Measurements from ENCODE around the gene ZBED2.
"Not testable (repeated sequence)": the region's sequence is repeated elsewhere in the genome, so short reads cannot be mapped to it uniquely, and the experiment has no call there.

Gene ZBED2, protein sequence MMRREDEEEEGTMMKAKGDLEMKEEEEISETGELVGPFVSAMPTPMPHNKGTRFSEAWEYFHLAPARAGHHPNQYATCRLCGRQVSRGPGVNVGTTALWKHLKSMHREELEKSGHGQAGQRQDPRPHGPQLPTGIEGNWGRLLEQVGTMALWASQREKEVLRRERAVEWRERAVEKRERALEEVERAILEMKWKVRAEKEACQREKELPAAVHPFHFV

DNA sequence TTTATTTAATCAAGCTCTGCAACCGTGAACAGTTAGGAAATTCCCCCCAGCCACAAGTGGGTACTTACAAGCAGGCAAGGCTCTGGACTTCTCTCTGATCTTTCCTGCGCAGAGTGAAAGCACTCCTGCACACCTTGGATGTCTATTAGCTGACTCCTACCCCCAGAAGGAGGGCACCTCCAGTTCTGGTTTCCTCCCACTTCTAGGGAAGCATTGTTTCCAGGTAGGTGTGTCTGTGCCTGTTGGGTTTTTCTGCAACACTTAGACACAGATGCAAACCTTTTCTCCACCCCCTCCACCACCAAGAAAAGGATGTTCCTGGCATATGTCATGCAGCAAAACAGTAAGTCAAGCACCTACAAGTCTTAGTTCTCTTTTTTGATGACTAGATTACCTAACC lies at the start of gene ZBED2:
Gene ZBED2, minus strand, starts transcription at position 115 of the 400 bp plus-strand sequence. CDS start 1,145 bp downstream, outside the sequence.
- no peak for DNase-seq (ENCODE audit: low spot score)

DNA sequence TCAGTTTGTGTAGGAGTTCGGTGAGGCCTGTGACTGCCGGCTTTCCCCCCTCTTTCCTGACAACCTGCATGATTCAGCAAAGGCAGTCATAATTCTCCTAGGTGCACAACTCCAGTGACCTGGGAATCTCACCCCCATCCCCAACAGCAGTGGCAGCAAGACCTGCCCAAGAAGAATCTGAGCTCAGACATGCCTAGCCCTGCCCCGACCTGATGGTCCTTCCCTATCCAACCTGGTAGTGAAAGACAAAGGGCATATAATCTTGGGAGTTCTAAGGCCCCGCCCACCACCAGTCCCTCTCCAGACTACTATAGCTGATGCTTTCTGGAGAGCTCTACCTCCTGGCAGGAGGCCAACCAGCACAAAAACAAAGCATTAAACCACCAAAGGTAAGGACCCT lies 44.2 kb upstream of the ZBED2 start:
- DNase-seq (ENCODE audit: low spot score), result no peak

DNA sequence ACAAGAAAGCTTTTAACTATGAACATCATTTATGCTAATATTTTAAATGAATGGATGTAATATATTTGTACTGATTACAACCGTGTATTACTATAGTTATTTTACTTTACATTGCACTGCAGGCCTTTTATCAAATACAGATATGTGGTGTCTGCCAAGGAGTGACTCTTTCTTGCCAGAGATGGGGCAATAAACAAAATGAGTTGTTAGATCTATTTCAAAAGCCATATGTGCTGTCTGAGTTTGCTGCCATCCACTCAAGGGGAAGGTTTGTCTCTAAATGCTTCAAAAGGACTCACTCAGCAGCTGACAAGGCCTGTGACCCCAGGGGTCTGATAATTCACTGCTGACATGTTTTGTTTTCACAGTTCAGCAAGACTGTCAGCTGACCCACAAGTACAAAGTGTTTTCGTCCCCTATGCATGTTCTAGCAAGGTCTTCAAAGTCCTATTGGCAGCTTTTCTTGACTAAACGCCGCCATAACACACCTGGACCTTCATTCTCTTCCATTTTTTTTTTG lies 41.3 kb upstream of the ZBED2 start:
- DNase-seq (ENCODE audit: low spot score), result no peak

DNA sequence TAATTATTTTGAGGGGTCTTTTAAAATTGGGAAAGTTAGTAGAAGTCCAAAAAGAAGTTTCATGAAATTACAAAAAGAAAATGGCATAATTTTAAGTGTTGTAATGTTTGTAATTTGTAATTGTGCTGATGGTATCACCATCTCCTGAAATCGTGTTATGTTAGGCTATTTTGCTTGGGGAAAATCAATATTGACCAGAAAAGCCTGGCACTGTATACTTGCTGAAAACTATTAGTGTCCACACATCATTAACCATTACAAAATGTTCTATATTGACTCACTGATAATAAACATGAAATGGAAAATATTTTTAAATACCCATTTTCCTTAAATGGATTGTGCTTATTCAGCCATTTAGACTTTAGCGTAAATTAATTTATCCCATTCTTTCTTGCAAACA lies 40.3 kb upstream of the ZBED2 start:
- no peak for DNase-seq (ENCODE audit: low spot score)

DNA sequence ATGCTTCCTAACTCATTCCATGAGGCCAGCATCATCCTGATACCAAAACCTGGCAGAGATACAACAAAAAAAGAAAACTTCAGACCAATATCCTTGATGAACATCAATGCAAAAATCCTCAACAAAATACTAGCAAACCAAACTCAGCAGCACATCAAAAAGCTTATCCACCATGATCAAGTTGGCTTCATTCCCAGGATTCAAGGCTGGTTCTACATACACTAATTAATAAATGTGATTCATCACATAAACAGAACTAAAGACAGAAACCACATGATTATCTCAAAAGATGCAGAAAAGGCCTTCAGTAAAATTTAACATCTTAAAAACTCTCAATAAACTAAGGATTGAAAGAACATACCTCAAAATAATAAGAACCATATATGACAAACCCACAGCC lies 35.5 kb upstream of the ZBED2 start:
- DNase-seq (ENCODE audit: low spot score), result not testable (repeated sequence)

DNA sequence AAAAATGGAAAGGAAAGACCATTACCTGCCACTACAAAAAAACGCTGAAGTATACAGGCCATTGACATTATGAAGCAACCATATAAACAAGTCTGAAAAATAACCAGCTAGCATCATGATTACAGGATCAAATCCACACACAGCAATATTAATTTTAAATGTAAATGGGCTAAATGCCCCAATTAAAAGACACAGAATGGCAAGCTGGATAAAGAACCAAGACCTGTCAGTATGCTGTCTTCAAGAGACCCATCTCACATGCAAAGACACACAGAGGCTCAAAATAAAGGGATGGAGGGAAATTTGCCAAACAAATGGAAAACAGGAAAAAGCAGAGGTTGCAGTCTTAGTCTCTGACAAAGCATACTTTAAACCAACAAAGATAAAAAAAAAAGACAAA lies 33.9 kb upstream of the ZBED2 start:
- not testable (repeated sequence) for DNase-seq (ENCODE audit: low spot score)

DNA sequence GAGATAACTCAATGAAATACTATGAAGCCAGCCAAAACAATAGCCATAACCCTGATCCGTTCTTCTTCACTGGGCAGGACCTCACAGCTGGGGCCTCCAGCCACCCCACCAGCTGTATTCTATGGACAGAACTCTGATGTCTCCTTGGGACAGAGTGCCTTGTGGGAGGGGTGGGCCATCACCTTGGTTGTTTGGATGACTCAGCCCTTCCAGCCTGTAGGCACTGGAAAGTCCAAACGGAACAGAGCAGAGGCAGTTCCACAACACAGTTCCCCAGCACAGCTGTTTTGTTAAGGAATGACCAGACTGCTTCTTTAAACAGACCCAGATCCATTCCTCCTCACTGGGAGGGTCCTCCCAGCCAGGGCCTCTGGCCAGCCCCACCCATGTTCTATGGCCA lies 31.9 kb upstream of the ZBED2 start:
- DNase-seq (ENCODE audit: low spot score), result no peak

DNA sequence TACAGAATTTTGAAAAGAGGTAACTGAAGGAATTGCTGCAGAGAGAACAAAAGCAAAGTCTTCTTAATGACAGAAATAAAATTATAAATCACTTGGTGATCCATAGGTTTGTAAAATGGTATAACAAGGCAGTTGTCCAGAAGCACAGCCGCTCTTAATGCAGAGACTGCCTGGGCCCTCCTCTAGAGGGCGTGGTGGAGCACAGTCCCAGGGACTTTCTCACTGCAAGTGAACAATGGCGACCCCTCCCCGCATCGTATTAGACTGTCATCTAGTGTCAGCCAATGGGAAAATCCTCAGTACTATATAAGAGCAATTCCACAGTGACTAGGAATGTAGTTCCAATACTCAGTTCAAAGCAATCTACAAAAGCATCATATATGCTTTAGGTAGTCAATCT lies 26.4 kb upstream of the ZBED2 start:
- DNase-seq (ENCODE audit: low spot score), result no peak

DNA sequence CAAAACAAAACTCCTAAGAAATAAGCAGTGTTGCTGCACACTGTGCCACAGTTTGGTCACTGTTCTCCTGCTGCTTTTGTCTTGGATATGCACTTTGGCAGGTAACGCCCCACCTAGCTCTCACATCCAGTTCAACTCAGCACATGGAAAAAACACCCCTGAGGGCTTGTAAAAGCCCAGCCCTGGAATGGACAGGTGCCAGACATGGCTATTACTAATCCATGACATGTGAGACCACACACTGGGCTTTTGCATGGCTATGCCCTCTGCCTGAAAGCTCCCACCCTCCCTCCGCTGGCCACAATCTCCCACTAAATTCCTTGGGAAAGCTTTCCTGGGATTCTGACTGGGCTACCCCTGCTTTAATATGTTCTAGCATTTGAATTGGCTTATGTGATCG lies 24.7 kb upstream of the ZBED2 start:
- no peak for DNase-seq (ENCODE audit: low spot score)

DNA sequence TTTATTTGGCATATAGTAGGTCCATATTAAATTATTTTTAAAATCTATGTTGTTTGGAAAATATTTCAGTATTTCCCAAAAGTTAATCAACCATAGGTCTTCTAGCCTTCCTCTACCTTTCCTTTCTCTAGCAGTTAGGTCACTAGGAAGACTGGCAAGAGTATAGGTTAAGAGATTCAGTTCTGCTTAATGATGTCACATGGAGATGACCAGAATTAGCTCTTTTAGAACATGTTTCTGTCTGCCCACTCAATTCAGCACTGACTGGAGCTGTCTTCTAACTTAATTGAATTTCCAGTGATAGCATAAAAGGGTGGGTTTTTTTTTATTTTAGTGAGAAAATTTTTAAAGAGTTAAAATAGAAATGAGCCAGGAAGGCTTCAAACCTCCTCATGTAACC lies 23.8 kb upstream of the ZBED2 start:
- DNase-seq (ENCODE audit: low spot score), result no peak

DNA sequence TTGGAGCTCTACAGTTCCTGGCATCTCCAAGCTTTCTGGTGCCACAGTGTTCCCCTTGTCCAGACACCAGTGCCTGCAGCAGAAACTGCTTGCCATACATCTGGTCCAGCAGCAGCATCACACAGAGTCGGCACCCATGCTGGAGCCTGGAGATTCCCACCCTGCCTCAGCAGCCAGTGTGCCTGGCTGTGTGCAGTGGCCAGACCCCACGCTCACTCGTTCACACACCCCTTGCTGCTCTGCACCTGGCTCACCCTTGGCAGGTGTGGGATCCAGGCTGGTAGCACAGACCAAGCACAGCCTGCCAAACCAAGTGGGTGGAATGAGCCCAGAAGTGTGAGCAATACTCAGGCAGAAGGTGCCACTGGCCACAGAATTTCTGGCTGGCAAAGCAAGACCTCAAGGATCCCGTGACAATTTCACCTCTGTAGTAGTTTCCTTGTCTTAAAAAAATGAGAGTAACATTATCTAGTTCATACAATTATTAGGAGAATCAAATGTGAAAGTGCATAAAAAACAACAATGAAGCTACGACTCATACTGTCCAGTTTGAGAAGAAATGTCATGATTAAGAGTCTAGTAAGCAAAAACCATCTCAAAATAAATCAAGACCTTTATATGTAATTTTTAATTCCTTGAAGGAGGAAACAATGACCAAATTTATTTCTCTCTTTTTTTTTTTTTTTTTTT lies 22.9 kb upstream of the ZBED2 start:
- DNase-seq (ENCODE audit: low spot score), result no peak

DNA sequence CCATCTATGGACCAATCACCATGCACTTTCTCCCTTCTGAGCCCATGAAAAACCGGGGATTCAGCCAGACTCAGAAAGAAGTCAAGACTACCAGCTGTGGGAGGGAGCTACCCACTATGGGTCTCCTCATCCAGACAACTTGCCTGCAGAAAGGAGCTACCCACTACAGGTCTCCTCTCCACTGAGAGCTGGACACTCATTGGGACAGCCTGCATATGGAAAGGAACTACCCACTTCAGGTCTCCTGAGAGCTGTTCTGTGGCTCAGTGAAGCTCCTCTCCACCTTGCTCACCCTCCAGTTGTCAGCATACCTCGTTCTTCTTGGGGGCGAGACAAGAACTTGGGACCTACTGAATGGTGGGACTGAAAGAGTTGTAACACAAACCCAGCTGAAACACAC lies 22.3 kb upstream of the ZBED2 start:
- no peak for DNase-seq (ENCODE audit: low spot score)

DNA sequence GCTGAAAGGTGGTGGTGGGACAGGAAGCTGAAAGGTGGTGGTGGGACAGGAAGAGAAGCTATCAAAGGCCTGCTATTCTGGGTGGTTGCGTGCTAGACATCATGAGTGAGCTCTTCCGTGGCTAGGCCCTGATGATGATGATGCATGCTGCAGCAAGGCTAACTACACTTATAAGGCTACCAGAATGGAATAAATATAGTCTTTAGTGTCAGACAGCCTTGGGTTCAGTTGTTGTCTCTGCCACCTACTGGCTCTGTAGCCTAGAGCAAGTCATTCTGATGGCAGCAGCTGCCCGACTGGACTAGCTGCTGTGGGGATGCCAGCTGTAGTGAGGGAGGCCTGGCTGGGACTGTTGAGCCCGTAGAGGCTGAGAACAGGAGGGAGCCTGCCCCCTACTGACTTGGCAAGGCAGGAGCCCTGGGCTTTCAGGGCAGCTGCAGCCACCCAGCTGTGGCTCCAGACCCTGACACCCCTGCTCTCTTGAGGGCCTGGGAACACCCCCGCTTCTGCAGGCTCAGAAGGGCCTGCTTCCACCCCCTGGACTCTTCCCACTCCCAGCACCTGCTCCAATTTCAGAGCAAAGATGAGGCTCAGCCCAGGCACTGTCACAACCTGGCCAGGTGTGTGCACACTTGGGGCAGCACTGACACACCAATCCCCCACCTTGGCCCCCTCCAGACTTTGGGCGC lies 21.4 kb upstream of the ZBED2 start:
- no peak for DNase-seq (ENCODE audit: low spot score)

DNA sequence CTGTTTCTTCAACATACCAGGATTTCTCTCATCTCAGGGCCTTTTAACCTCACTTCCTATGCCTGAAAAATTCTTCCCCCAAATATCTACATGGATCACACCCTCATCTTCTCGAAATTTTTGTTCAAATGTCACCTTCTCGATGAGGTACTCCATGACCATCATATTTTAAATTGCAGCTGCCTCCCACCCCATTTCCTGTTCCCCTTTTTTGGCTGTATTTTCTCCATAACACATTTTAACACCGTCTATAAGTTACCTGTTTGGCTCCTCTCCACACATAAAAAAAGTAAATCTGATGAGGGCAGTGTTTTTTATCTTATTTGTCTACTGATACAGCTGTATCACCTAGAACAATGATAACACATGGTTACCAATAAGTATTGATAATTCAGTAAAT lies 20.7 kb upstream of the ZBED2 start:
- no peak for DNase-seq (ENCODE audit: low spot score)

DNA sequence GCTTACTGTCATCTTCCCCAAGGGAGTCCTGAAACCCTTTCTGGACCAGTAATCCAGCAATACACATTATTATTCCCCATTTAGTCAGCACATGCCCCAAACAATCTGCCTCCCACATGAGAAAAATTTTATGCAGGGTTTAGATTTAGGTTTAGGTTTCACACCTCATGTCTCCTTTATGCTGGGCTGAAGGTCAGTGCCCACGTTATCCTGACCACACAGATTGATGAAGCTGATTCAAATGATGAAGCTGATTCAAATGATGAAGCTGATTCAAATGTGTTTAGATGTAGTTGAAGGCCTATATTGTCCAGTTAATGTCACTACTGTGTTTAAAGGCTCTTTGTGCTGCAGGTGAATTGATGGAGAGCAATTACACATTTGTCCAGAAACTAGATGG lies 18.1 kb upstream of the ZBED2 start:
- DNase-seq (ENCODE audit: low spot score), result no peak

DNA sequence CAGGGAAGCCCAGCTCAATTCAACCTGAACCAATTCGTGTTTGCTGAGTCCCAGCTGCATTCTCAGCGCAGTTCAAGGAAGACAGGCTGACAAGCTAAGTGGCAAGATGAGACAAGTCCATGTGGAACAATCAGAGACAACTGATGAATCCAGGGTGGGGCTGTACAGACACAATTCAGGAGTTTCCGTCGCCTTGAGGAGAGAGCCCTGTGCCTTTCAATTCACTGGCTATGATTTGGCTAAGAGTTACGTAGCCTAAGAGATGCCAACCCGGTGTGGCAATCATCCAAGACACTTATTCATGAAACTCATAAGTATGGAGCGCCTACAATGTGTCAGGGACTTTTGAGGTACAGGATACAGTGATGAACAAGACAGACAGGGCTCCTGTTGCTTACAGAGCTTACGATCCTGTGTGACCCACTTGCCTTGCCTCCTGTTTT lies 15.5 kb upstream of the ZBED2 start:
- DNase-seq (ENCODE audit: low spot score), result no peak

DNA sequence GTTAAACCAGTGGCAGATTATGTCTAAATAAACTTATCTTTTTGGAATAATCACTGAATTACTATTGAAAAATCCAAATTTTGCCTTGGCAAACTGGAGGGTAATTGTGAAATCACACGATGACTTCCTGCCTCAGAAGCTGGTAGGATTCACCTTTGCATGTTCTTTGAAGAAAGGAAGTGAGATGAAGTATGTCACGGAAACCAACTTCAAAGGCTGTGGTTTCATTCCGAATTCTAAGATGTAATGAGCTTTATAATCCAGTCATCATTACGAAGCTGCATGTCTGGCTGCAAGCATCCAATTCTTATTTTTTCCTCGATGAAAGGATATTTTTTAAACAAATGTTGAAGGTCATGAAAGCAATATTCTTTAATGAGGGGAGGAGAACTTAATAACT lies 15.0 kb upstream of the ZBED2 start:
- no peak for DNase-seq (ENCODE audit: low spot score)

DNA sequence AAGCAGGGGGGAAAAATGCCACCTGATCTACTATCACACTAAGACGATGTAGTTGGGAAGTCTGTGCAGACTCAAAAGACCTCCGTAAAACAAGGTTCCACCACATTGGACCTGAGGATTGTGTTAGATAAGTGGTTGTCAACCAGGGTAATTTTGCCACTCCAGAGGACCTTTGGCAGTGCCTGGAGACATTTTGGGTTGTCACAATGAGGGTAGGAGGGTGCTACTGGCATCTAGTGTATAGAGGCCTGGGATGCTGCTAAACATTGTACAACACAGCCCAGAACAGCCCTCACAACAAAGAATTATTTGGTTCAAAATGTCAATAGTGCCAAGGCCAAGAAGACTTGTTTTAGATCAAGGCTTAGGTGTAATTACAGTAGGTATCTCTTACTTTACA lies 14.6 kb upstream of the ZBED2 start:
- DNase-seq (ENCODE audit: low spot score), result no peak

DNA sequence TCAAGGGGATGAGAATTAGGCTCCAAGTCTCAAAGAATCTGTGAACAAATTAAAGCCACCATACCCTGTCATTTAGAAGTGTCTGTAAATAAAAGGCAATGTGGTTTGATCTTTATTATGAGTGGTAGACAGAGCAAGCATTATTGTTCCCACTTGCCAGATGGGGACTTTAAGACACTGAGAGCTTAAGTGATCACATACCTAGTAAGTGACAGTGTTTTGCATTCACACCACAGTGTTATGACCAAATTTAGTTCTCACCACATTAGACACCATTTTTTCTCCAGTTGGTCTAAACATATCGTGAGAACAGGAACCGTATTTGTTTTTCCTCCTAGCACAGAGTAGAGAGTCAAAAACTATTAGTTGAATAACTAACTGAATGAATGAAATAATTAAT lies 13.2 kb upstream of the ZBED2 start:
- DNase-seq (ENCODE audit: low spot score), result no peak

DNA sequence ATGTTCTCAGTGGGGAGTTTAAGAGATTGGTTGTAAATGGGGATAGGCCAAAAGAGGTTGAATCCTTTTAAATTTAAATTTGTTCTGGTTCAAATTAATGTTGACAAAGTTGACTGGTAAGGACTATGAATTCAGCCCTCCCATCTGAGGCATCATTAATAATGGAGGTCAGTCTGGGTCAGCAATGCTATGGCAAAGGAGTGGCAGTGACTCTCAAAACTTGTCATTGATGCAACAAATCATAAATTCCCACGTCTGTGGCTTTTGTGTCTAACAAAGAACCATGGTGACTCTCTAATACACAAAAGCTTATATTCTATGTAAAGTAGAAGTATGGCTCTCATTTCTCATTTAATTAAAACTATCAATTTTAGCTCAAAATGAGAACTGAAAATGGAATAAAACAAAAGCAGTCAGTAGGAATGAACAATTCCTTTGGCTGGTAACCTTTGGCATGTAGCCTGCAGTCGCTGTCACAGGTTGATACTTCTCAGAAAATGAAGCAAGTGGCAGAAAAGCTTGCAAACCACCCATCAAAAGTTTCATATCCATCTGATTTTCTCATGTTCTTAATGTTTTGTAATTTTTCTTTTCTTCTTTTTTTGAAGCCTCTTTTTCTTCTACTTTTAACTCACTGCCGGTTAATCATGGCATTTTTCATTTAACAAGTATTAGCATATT lies 12.2 kb upstream of the ZBED2 start:
- no peak for DNase-seq (ENCODE audit: low spot score)

DNA sequence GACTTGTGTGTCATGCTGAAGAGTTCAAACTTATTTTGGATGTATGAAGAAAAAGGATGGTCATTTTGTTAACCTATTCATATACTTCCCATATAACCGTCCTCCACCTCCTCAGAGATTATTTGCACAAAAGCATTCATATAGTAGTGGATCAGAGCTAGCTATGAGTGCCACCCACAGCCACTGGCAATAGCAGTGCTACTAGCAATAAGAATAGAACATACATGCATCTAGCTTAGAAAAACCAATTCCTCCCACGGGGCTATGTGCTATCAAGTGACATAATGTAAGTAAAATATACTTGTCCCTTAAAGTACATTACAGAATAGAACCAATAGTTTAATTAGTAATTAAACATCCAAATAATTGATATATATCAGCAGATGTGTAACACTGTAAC lies 10.3 kb upstream of the ZBED2 start:
- DNase-seq (ENCODE audit: low spot score), result no peak

DNA sequence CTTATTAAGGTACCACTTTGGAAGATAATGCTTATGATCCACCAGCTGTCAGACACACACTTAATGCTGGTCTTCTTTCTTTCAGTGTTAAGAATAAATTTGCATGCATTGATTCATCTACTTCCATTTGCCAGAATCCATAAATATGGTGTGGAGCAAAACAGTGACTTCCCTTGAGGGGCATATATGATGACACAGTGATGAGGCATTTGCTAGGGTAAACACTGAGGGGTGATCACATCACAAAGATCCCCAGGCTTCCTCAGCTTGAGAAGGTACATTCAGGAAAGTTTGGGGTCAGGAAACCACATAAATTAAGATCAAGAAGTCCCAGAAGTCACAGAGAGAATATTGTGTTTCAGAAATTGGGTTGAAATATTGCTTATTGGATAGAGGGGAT lies 9.9 kb upstream of the ZBED2 start:
- no peak for DNase-seq (ENCODE audit: low spot score)

DNA sequence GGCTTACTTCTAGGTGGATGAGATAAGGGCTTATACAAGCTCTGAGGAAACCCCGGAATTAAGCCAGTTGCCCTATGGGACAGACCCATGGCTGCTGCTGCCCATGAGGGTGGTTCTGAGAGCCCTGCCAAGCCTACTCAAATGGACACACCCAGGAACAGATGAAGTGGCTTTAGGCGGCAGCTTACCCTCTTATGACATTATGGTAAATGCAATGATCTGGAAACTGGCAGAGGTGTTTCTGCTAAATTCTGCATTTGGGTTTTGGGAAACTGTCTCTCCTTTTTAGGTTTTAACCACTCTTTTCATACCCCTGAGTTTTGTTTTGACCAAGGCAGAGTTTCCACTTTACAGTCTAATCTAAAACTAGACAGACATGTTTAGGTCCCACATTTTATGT lies 9.0 kb upstream of the ZBED2 start:
- no peak for DNase-seq (ENCODE audit: low spot score)
